ENCODE data around the gene IQSEC1. TPM values are rescaled to one million over a fixed set of nuclear protein-coding genes. Genes with fewer than 3 reads are reported as not detected.

Gene IQSEC1
- polyA plus RNA-seq (2013, experiment 1 of 2; ENCODE audit: insufficient read length): 19.2 TPM
- polyA plus RNA-seq (2013, experiment 2 of 2; ENCODE audit: insufficient read length): 19.1 TPM

- peak; percentile 39 for DNase-seq
Observed at GRCh38 chr3:13073326-13074005, at the start of gene IQSEC1. Gene IQSEC1, minus strand, starts transcription at chr3:13073429. Its CDS starts 415 bp downstream, at chr3:13073014.

GRCh38 chr3:13122081-13123012, 49.1 kb upstream of the IQSEC1 start:
- DNase-seq: no peak

- DNase-seq: no peak
Observed at GRCh38 chr3:13121553-13122001, 48.3 kb upstream of the IQSEC1 start.

- DNase-seq: no peak
Observed at GRCh38 chr3:13120928-13121552, 47.8 kb upstream of the IQSEC1 start.

- no peak for DNase-seq
Observed at GRCh38 chr3:13120289-13120927, 47.2 kb upstream of the IQSEC1 start.

- no peak for DNase-seq
Observed at GRCh38 chr3:13119471-13120220, 46.4 kb upstream of the IQSEC1 start.

GRCh38 chr3:13116426-13116825, 43.2 kb upstream of the IQSEC1 start:
- no peak for DNase-seq

GRCh38 chr3:13115991-13116390, 42.8 kb upstream of the IQSEC1 start:
- no peak for DNase-seq

- DNase-seq: no peak
Observed at GRCh38 chr3:13115576-13115910, 42.3 kb upstream of the IQSEC1 start.

- DNase-seq: no peak
Observed at GRCh38 chr3:13114811-13115575, 41.8 kb upstream of the IQSEC1 start.

- DNase-seq: no peak
Observed at GRCh38 chr3:13113346-13114330, 40.4 kb upstream of the IQSEC1 start.

GRCh38 chr3:13112521-13113345, 39.5 kb upstream of the IQSEC1 start:
- no peak for DNase-seq

- no peak for DNase-seq
Observed at GRCh38 chr3:13111873-13112520, 38.8 kb upstream of the IQSEC1 start.

GRCh38 chr3:13111173-13111872, 38.1 kb upstream of the IQSEC1 start:
- DNase-seq: no peak

- no peak for DNase-seq
Observed at GRCh38 chr3:13110678-13111116, 37.5 kb upstream of the IQSEC1 start.

- no peak for DNase-seq
Observed at GRCh38 chr3:13109516-13109915, 36.3 kb upstream of the IQSEC1 start.

- DNase-seq: no peak
Observed at GRCh38 chr3:13108861-13109260, 35.6 kb upstream of the IQSEC1 start.

- no peak for DNase-seq
Observed at GRCh38 chr3:13107661-13108060, 34.4 kb upstream of the IQSEC1 start.
